Breast epithelium (tissue), 3 donors: ENCODE results near the gene RIMKLA.

Source experiments
- POLR2A ChIP-seq: fragments of 450-650 bp; IDR thresholded peaks from one replicate; pipeline ENCODE4 v1.6.1; 2016; ENCODE audit warnings: antibody characterized with exemption, mild to moderate bottlenecking, moderate library complexity
- TF ChIP-seq, protein P1 (sequence below), 3 donors: fragments of 450-650 bp; IDR thresholded peaks; one replicate each; pipeline ENCODE4 v1.5.1; 2016 to 2017; ENCODE audit warnings: antibody characterized with exemption in 3 of 3, mild to moderate bottlenecking in 3 of 3, moderate library complexity in 3 of 3

- TF ChIP-seq, protein P1, sequence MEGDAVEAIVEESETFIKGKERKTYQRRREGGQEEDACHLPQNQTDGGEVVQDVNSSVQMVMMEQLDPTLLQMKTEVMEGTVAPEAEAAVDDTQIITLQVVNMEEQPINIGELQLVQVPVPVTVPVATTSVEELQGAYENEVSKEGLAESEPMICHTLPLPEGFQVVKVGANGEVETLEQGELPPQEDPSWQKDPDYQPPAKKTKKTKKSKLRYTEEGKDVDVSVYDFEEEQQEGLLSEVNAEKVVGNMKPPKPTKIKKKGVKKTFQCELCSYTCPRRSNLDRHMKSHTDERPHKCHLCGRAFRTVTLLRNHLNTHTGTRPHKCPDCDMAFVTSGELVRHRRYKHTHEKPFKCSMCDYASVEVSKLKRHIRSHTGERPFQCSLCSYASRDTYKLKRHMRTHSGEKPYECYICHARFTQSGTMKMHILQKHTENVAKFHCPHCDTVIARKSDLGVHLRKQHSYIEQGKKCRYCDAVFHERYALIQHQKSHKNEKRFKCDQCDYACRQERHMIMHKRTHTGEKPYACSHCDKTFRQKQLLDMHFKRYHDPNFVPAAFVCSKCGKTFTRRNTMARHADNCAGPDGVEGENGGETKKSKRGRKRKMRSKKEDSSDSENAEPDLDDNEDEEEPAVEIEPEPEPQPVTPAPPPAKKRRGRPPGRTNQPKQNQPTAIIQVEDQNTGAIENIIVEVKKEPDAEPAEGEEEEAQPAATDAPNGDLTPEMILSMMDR (IDR thresholded peaks at IDR 0.05), result no peak
- no peak for TF ChIP-seq POLR2A
Measured at GRCh38 chr1:42392967-42393848, 12.6 kb downstream of the RIMKLA start.
